OCI-LY3 (cell line): ENCODE measurements around the gene PDK2.

ENCODE experiments used
- EZH2phosphoT487 ChIP-seq: fragments of 200-600 bp; shearing (Covaris generic); IDR thresholded peaks from 2 replicates; pipeline ENCODE4 v1.6.1; 2018; ENCODE audit warnings: antibody characterized with exemption, mixed run types, low read depth
- TF ChIP-seq, protein P1 (sequence below): fragments of 200-600, 300-600 bp; sonication (generic); IDR thresholded peaks from 2 replicates; pipeline ENCODE4 v1.5.1; 2014; ENCODE audit warnings: antibody characterized with exemption, low read length, low read depth

DNA sequence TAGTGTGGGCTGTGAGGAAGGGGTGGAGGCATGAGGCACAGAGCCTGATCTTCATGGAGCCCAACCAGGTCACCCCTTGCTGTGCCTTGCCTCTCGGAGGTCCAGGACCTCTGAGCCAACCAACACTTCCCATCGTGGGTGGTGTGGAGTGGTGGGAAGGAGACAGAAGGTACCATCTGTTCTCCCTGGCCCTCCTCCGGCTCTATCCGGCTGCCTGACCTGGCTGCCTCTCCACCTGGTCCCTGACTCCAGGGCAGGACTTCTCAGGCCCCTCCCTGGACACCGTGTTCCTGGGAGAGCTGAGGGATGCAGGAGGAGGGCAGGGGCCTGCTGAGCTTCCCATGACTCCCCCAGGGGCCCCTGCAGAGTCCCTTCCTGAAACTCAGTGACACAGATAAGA lies 3.9 kb downstream of the PDK2 start:
- TF ChIP-seq, protein P1, sequence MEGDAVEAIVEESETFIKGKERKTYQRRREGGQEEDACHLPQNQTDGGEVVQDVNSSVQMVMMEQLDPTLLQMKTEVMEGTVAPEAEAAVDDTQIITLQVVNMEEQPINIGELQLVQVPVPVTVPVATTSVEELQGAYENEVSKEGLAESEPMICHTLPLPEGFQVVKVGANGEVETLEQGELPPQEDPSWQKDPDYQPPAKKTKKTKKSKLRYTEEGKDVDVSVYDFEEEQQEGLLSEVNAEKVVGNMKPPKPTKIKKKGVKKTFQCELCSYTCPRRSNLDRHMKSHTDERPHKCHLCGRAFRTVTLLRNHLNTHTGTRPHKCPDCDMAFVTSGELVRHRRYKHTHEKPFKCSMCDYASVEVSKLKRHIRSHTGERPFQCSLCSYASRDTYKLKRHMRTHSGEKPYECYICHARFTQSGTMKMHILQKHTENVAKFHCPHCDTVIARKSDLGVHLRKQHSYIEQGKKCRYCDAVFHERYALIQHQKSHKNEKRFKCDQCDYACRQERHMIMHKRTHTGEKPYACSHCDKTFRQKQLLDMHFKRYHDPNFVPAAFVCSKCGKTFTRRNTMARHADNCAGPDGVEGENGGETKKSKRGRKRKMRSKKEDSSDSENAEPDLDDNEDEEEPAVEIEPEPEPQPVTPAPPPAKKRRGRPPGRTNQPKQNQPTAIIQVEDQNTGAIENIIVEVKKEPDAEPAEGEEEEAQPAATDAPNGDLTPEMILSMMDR: no peak
- no peak for TF ChIP-seq EZH2phosphoT487
